ENCODE measurements around the gene SLC8A3. TPM values are rescaled to one million over a fixed set of nuclear protein-coding genes. Genes with fewer than 3 reads are reported as not detected.

Gene SLC8A3
- total RNA-seq, 1 donor = under 0.01 TPM

- Histone ChIP-seq H3K4me1 (ENCODE audit: insufficient read depth, low read length) (peaks cover 3% of the 10 kb centered on the region), H4K20me1 (ENCODE audit: insufficient read depth, low read length) (no peaks in the 10 kb centered on the region), H3K27me3 (ENCODE audit: insufficient read depth, low read length) (no peaks in the 10 kb centered on the region), H3K36me3 (ENCODE audit: insufficient read depth, low read length) (no peaks in the 10 kb centered on the region), H3K4me3 (ENCODE audit: insufficient read depth, low read length) (no peak overlapping the region), H3K27ac (ENCODE audit: low read depth, low read length) (no peak overlapping the region), H3K79me2 (ENCODE audit: insufficient read depth, low read length) (no peaks in the 10 kb centered on the region), H3K4me2 (ENCODE audit: insufficient read depth, low read length) (no peak overlapping the region), H3K9me3 (ENCODE audit: low read depth, low read length) (no peaks in the 10 kb centered on the region), H2AFZ (ENCODE audit: low read length) (no peak overlapping the region)
- no peak for TF ChIP-seq CTCF (IDR thresholded peaks at IDR 0.05; ENCODE audit: extremely low read depth, low read depth, low read length)
- DNase-seq (ENCODE audit: insufficient read length, low spot score, missing footprints) = no peak
Measured at GRCh38 chr14:70033116-70033515, 155.6 kb downstream of the SLC8A3 start.

- DNase-seq (ENCODE audit: insufficient read length, low spot score, missing footprints) = no peak
- no peak for TF ChIP-seq CTCF (IDR thresholded peaks at IDR 0.05; ENCODE audit: extremely low read depth, low read depth, low read length)
- no peaks in the 10 kb centered on the region for H3K27me3 ChIP-seq (ENCODE audit: insufficient read depth, low read length)
- H3K9me3 ChIP-seq (ENCODE audit: low read depth, low read length) = no peaks in the 10 kb centered on the region
- no peak overlapping the region for H3K4me3 ChIP-seq (ENCODE audit: insufficient read depth, low read length)
- no peaks in the 10 kb centered on the region for H3K36me3 ChIP-seq (ENCODE audit: insufficient read depth, low read length)
- H3K4me1 ChIP-seq (ENCODE audit: insufficient read depth, low read length) = peaks cover 3% of the 10 kb centered on the region
- H3K27ac ChIP-seq (ENCODE audit: low read depth, low read length) = no peak overlapping the region
- no peak overlapping the region for H3K4me2 ChIP-seq (ENCODE audit: insufficient read depth, low read length)
- no peaks in the 10 kb centered on the region for H3K79me2 ChIP-seq (ENCODE audit: insufficient read depth, low read length)
- H2AFZ ChIP-seq (ENCODE audit: low read length) = no peak overlapping the region
- H4K20me1 ChIP-seq (ENCODE audit: insufficient read depth, low read length) = no peaks in the 10 kb centered on the region
Measured at GRCh38 chr14:70032447-70032846, 156.3 kb downstream of the SLC8A3 start.

GRCh38 chr14:70032016-70032415 is 156.7 kb downstream of the SLC8A3 start:
- H3K4me2 ChIP-seq (ENCODE audit: insufficient read depth, low read length) = no peak overlapping the region
- DNase-seq (ENCODE audit: insufficient read length, low spot score, missing footprints) = no peak
- no peak overlapping the region for H3K27ac ChIP-seq (ENCODE audit: low read depth, low read length)
- H3K4me3 ChIP-seq (ENCODE audit: insufficient read depth, low read length) = no peak overlapping the region
- peaks cover 3% of the 10 kb centered on the region for H3K4me1 ChIP-seq (ENCODE audit: insufficient read depth, low read length)
- no peaks in the 10 kb centered on the region for H3K79me2 ChIP-seq (ENCODE audit: insufficient read depth, low read length)
- H4K20me1 ChIP-seq (ENCODE audit: insufficient read depth, low read length) = no peaks in the 10 kb centered on the region
- no peak for TF ChIP-seq CTCF (IDR thresholded peaks at IDR 0.05; ENCODE audit: extremely low read depth, low read depth, low read length)
- no peak overlapping the region for H2AFZ ChIP-seq (ENCODE audit: low read length)
- H3K27me3 ChIP-seq (ENCODE audit: insufficient read depth, low read length) = no peaks in the 10 kb centered on the region
- no peaks in the 10 kb centered on the region for H3K36me3 ChIP-seq (ENCODE audit: insufficient read depth, low read length)
- H3K9me3 ChIP-seq (ENCODE audit: low read depth, low read length) = no peaks in the 10 kb centered on the region

- no peak for TF ChIP-seq CTCF (IDR thresholded peaks at IDR 0.05; ENCODE audit: extremely low read depth, low read depth, low read length)
- DNase-seq (ENCODE audit: insufficient read length, low spot score, missing footprints) = no peak
- H4K20me1 ChIP-seq (ENCODE audit: insufficient read depth, low read length) = no peaks in the 10 kb centered on the region
Measured at GRCh38 chr14:70029296-70030132, 159.2 kb downstream of the SLC8A3 start.

More at GRCh38 chr14:70029296-70030132, 159.2 kb downstream of the SLC8A3 start:
- H3K9me3 ChIP-seq (ENCODE audit: low read depth, low read length) = no peaks in the 10 kb centered on the region
- no peak overlapping the region for H3K4me2 ChIP-seq (ENCODE audit: insufficient read depth, low read length)
- H3K4me3 ChIP-seq (ENCODE audit: insufficient read depth, low read length) = no peak overlapping the region
- peaks cover 3% of the 10 kb centered on the region for H3K4me1 ChIP-seq (ENCODE audit: insufficient read depth, low read length)
- H3K79me2 ChIP-seq (ENCODE audit: insufficient read depth, low read length) = no peaks in the 10 kb centered on the region
- H3K27me3 ChIP-seq (ENCODE audit: insufficient read depth, low read length) = no peaks in the 10 kb centered on the region
- H2AFZ ChIP-seq (ENCODE audit: low read length) = no peak overlapping the region
- H3K27ac ChIP-seq (ENCODE audit: low read depth, low read length) = no peak overlapping the region
- H3K36me3 ChIP-seq (ENCODE audit: insufficient read depth, low read length) = no peaks in the 10 kb centered on the region

Data from osteoblast (primary cell).